Activated CD8-positive, alpha-beta memory T cell treated with anti-CD3 and anti-CD28 coated beads for 36 hours (primary cell): ENCODE results near the gene DNAJB11. TPM values are rescaled to one million over a fixed set of nuclear protein-coding genes. Genes with fewer than 3 reads are reported as not detected.
"Not testable (repeated sequence)": the region's sequence is repeated elsewhere in the genome, so short reads cannot be mapped to it uniquely, and the experiment has no call there.

Experiments
- CTCF ChIA-PET: fragments of 350-600 bp; sonication (Branson Sonifier 250); formaldehyde crosslinking; loops from one replicate; lab custom pipeline; 2021; ENCODE audit warnings: antibody characterized with exemption; lab: Charles Lee
- POLR2A ChIA-PET: fragments of 350-600 bp; sonication (Branson Sonifier 250); formaldehyde crosslinking; loops from one replicate; lab custom pipeline; 2021; ENCODE audit warnings: antibody characterized with exemption; lab: Charles Lee
- total RNA-seq, 2 experiments: library from RNA; stranded (reverse); gene quantifications; one replicate each; pipeline ENCODE4 v1.2.3, GENCODE V29; 2021

Gene DNAJB11
- total RNA-seq, 2 experiments from 2014 or later: 58.7 to 60.3 TPM

GRCh38 chr3:186624598-186624997 is 54.1 kb downstream of the DNAJB11 start:
- ChIA-PET CTCF (interaction anchor here (2.3 kb wide), 1 partner anchor 10 kb away, joined by 10 read pairs; no protein-coding TSS in a partner anchor), POLR2A (no interaction called here)

- ChIA-PET CTCF (interaction anchor here (1.1 to 2.3 kb wide), 2 partner anchors 9 to 11 kb away, joined by 4 to 10 read pairs; no protein-coding TSS in a partner anchor), POLR2A (no interaction called here)
Measured at GRCh38 chr3:186625600-186626042, 55.1 kb downstream of the DNAJB11 start.

GRCh38 chr3:186626254-186626847 is 55.8 kb downstream of the DNAJB11 start:
- POLR2A ChIA-PET: no interaction called here

GRCh38 chr3:186627852-186628414 is 57.4 kb downstream of the DNAJB11 start:
- ChIA-PET POLR2A (no interaction called here), CTCF (no interaction called here)

More at GRCh38 chr3:186626254-186626847, 55.8 kb downstream of the DNAJB11 start:
- CTCF ChIA-PET: interaction anchor here (0.6 to 1.1 kb wide), 2 partner anchors 9 to 99 kb away, joined by 3 to 4 read pairs; no protein-coding TSS in a partner anchor

GRCh38 chr3:186628756-186629155 is 58.2 kb downstream of the DNAJB11 start:
- ChIA-PET CTCF (no interaction called here), POLR2A (no interaction called here)

GRCh38 chr3:186630950-186631641 is 60.6 kb downstream of the DNAJB11 start:
- POLR2A ChIA-PET: no interaction called here
- CTCF ChIA-PET: interaction anchor here (1.3 kb wide), 1 partner anchor 14 kb away, joined by 3 read pairs; no protein-coding TSS in a partner anchor

- POLR2A ChIA-PET: no interaction called here
- CTCF ChIA-PET: interaction anchor here (1.4 to 2.4 kb wide), 2 partner anchors 16 to 19 kb away, joined by 4 to 6 read pairs; no protein-coding TSS in a partner anchor
Measured at GRCh38 chr3:186633481-186633880, 63.0 kb downstream of the DNAJB11 start.

- CTCF ChIA-PET: interaction anchor here (2.4 kb wide), 1 partner anchor 17 kb away, joined by 6 read pairs; no protein-coding TSS in a partner anchor
- POLR2A ChIA-PET: not testable (repeated sequence)
Measured at GRCh38 chr3:186634207-186634606, 63.7 kb downstream of the DNAJB11 start.

Other genes starting within 250 kb of the DNAJB11 start
- under 1 TPM; 0.42 to 0.67 TPM for gene DGKG, start 208.5 kb upstream of the DNAJB11 start, total RNA-seq
- 1 to 10 TPM; 2.3 to 2.4 TPM for gene CRYGS, start 26.3 kb upstream of the DNAJB11 start, total RNA-seq
- gene TBCCD1, start 3.4 kb upstream of the DNAJB11 start, total RNA-seq: 10 to 100 TPM; 15.8 to 15.9 TPM
- gene AHSG, start 42.3 kb downstream of the DNAJB11 start, total RNA-seq: not detected
- not detected for gene FETUB, start 69.7 kb downstream of the DNAJB11 start, total RNA-seq
- gene HRG, start 95.3 kb downstream of the DNAJB11 start, total RNA-seq: not detected
- gene KNG1, start 146.6 kb downstream of the DNAJB11 start, total RNA-seq: not detected
- 100 to 1,000 TPM; 477 to 501 TPM for gene EIF4A2, start 212.9 kb downstream of the DNAJB11 start, total RNA-seq
- 100 to 1,000 TPM; 115 to 120 TPM for gene RFC4, start 235.8 kb downstream of the DNAJB11 start, total RNA-seq